HepG2 (cell line): ENCODE results near the gene KATNB1. TPM values are rescaled to one million over a fixed set of nuclear protein-coding genes. Genes with fewer than 3 reads are reported as not detected.

Experiments used
- FIP1L1 ChIP-seq: fragments of 200-400 bp; formaldehyde crosslinking; IDR thresholded peaks from 2 replicates; pipeline ENCODE4 v1.6.1; 2018; ENCODE audit warnings: low read depth, mild to moderate bottlenecking, low read length, moderate library complexity, borderline replicate concordance; ENCODE audit not compliant: insufficient read depth
- FOXM1 ChIP-seq: sonication (generic); formaldehyde crosslinking; IDR thresholded peaks from 2 replicates; pipeline ENCODE4 v1.5.0; 2020; ENCODE audit warnings: missing genetic modification reagents
- GTF2F1 ChIP-seq: fragments of 150-350 bp; IDR thresholded peaks from 2 replicates; pipeline ENCODE4 v1.6.1; 2014; ENCODE audit warnings: low read length
- ISL2 ChIP-seq: sonication (generic); formaldehyde crosslinking; IDR thresholded peaks from 2 replicates; pipeline ENCODE4 v1.5.0; 2020; ENCODE audit warnings: missing genetic modification reagents
- KLF12 ChIP-seq: sonication (generic); formaldehyde crosslinking; IDR thresholded peaks from 2 replicates; pipeline ENCODE4 v1.4.0; 2020; ENCODE audit warnings: missing genetic modification reagents, borderline replicate concordance
- MXD4 ChIP-seq: IDR thresholded peaks from 2 replicates; pipeline ENCODE4 v1.6.1; 2016; ENCODE audit warnings: mild to moderate bottlenecking, missing biosample characterization, missing genetic modification reagents
- NR2C2 ChIP-seq: sonication (generic); formaldehyde crosslinking; IDR thresholded peaks from 2 replicates; pipeline ENCODE4 v1.4.0; 2020; ENCODE audit warnings: missing genetic modification reagents, mild to moderate bottlenecking, moderate library complexity, borderline replicate concordance
- POLR2A ChIP-seq, 2 experiments: IDR thresholded peaks; 2 replicates each; pipeline ENCODE4 v1.6.1; 2011; ENCODE audit warnings: low read depth in 2 of 2, low read length in 2 of 2, mild to moderate bottlenecking in 1 of 2, moderate library complexity in 1 of 2; ENCODE audit not compliant: insufficient read depth in 1 of 2
- SAP130 ChIP-seq: IDR thresholded peaks from 2 replicates; pipeline ENCODE4 v1.6.1; 2016; ENCODE audit warnings: low read depth
- STAT5B ChIP-seq: sonication (generic); formaldehyde crosslinking; IDR thresholded peaks from 2 replicates; pipeline ENCODE4 v1.4.0; 2020; ENCODE audit warnings: missing genetic modification reagents
- TAF1 ChIP-seq: sonication (generic); formaldehyde crosslinking; IDR thresholded peaks from 2 replicates; pipeline ENCODE4 v1.4.0; 2020; ENCODE audit warnings: missing genetic modification reagents
- TCF7 ChIP-seq: sonication (generic); IDR thresholded peaks from 2 replicates; pipeline ENCODE4 v1.6.1; 2016; ENCODE audit warnings: antibody characterized with exemption, low read depth
- TEAD3 ChIP-seq: optimal IDR thresholded peaks from 2 replicates; pipeline ENCODE3; 2016; ENCODE audit warnings: borderline replicate concordance
- THAP11 ChIP-seq: IDR thresholded peaks from 2 replicates; pipeline ENCODE4 v1.6.1; 2016; ENCODE audit warnings: missing biosample characterization, missing genetic modification reagents
- TOPORS ChIP-seq: sonication (generic); formaldehyde crosslinking; IDR thresholded peaks from 2 replicates; pipeline ENCODE4 v1.8.0; 2023; ENCODE audit warnings: mild to moderate bottlenecking, missing genetic modification reagents
- ZIK1 ChIP-seq: sonication (generic); formaldehyde crosslinking; IDR thresholded peaks from 2 replicates; pipeline ENCODE4 v1.5.0; 2020; ENCODE audit warnings: mild to moderate bottlenecking, low read depth, missing genetic modification reagents, borderline replicate concordance
- ZNF124 ChIP-seq: sonication (generic); formaldehyde crosslinking; IDR thresholded peaks from 2 replicates; pipeline ENCODE4 v1.4.0; 2020; ENCODE audit warnings: missing genetic modification reagents
- ZNF235 ChIP-seq: sonication (generic); formaldehyde crosslinking; IDR thresholded peaks from 2 replicates; pipeline ENCODE4 v1.8.1; 2023; ENCODE audit warnings: mild to moderate bottlenecking, missing genetic modification reagents, borderline replicate concordance
- ZNF292 ChIP-seq: sonication (generic); formaldehyde crosslinking; IDR thresholded peaks from 2 replicates; pipeline ENCODE4 v1.8.1; 2022; ENCODE audit warnings: mild to moderate bottlenecking, low read depth, missing genetic modification reagents, borderline replicate concordance
- ZNF34 ChIP-seq: sonication (generic); formaldehyde crosslinking; IDR thresholded peaks from 2 replicates; pipeline ENCODE4 v1.4.0; 2020; ENCODE audit warnings: mild to moderate bottlenecking, missing genetic modification reagents, borderline replicate concordance
- ZNF850 ChIP-seq: sonication (generic); formaldehyde crosslinking; conservative IDR thresholded peaks from 2 replicates; pipeline ENCODE4 v1.9.0; 2021; ENCODE audit warnings: mild to moderate bottlenecking, missing genetic modification reagents
- ZZZ3 ChIP-seq: sonication (generic); formaldehyde crosslinking; IDR thresholded peaks from 2 replicates; pipeline ENCODE4 v1.4.0; 2020; ENCODE audit warnings: missing genetic modification reagents, mild to moderate bottlenecking, borderline replicate concordance
- polyA plus RNA-seq, 8 experiments: library from polyadenylated mRNA; depleted of rRNA in 3 of 8; stranded (reverse) in 7 of 8; unstranded in 1 of 8; fragments of >200 nt; fragmentation: Illumina TruSeq in 4 of 8; extraction: Trizol in 4 of 8; gene quantifications; 2 replicates each; pipeline versions ENCODE4 v1.2.1 to v1.2.3, GENCODE V29; 2011 to 2016; ENCODE audit warnings: low read depth in 4 of 8, missing spikeins in 1 of 8, mixed read lengths in 1 of 8; ENCODE audit not compliant: insufficient read depth in 1 of 8
- total RNA-seq, 5 experiments: library from RNA; depleted of rRNA; stranded (reverse); fragments of >200 nt; fragmentation: Illumina TruSeq; extraction: Trizol; gene quantifications; 2 replicates each; pipeline ENCODE4 v1.2.3, GENCODE V29; 2016; ENCODE audit warnings: low read depth in 1 of 5
- TF ChIP-seq, protein P1 (sequence below): sonication (generic); formaldehyde crosslinking; IDR thresholded peaks from 2 replicates; pipeline ENCODE4 v1.8.0; 2022; ENCODE audit warnings: mild to moderate bottlenecking, missing genetic modification reagents; ENCODE audit not compliant: insufficient replicate concordance
- TF ChIP-seq, protein P2 (sequence below): sonication (generic); formaldehyde crosslinking; IDR thresholded peaks from 2 replicates; pipeline ENCODE4 v1.5.1; 2020; ENCODE audit warnings: missing genetic modification reagents, mild to moderate bottlenecking, borderline replicate concordance
- TF ChIP-seq, protein P3 (sequence below), 2 experiments: sonication (generic) in 1 of 2; formaldehyde crosslinking in 1 of 2; IDR thresholded peaks; 2 replicates each; pipeline versions ENCODE4 v1.4.0 to v1.6.1; 2018 to 2020; ENCODE audit warnings: missing genetic modification reagents in 2 of 2, borderline replicate concordance in 1 of 2, low read depth in 1 of 2, mild to moderate bottlenecking in 1 of 2, missing biosample characterization in 1 of 2

The KATNB1 gene
- total and polyA plus RNA-seq, 2 of the 13 experiments (the other 11 are each of a cell fraction or from before 2014, with no cell fraction given), result 31.5 to 43.5 TPM

DNA sequence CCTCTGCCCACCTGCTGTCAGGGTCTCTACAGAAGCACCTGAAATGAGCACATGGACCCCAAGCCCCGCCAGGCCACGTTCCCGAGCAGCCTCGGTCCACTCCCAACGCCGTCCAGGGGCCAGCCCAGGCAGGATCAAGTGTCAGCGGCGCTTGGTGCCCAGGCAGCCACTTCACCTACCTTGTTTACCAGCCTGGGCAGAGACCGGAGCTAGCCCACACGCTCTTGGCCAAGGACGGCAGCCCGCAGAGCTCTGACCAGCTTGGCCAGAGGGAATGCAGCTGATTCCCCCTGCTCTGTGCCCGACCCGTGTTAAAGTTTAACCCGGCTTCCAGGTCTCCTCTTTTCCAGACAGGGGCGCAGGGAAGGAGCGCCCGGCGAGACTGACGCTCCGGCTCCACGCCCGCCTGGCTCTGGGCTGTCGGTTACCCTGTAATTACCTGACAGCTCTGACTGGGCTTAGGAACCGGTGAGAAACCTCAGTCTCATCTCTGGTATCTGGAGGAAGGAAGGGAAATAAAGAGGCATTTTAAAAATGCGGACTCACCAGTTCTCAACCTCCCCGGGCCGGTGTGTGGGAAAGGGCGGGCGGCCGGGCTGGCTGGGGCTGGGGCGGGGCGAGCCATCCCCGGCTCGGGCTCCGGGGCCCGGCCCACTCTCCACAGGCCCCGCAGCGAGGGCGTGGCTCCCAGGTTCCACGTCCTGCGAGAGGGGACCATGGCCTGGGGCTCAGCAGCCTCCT lies 62.1 kb downstream of the KATNB1 start (continued):
- TF ChIP-seq ZZZ3 (CRISPR knock-in tag), result no peak
- TF ChIP-seq, protein P1, sequence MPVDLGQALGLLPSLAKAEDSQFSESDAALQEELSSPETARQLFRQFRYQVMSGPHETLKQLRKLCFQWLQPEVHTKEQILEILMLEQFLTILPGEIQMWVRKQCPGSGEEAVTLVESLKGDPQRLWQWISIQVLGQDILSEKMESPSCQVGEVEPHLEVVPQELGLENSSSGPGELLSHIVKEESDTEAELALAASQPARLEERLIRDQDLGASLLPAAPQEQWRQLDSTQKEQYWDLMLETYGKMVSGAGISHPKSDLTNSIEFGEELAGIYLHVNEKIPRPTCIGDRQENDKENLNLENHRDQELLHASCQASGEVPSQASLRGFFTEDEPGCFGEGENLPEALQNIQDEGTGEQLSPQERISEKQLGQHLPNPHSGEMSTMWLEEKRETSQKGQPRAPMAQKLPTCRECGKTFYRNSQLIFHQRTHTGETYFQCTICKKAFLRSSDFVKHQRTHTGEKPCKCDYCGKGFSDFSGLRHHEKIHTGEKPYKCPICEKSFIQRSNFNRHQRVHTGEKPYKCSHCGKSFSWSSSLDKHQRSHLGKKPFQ (CRISPR knock-in tag), result peak; percentile 75
- TF ChIP-seq GTF2F1, result no peak
- TF ChIP-seq ZIK1 (CRISPR knock-in tag), result no peak
- no peak for TF ChIP-seq ZNF850
- peak; percentile 84 for TF ChIP-seq TEAD3 (CRISPR knock-in tag)
- TF ChIP-seq ZNF124, result no peak
- TF ChIP-seq FIP1L1, result peak; percentile 67; the same call in 1 of the 2 replicates
- TF ChIP-seq TAF1 (CRISPR knock-in tag), result peak; percentile 79; the same call in 1 of the 2 replicates
- TF ChIP-seq ZNF292, result peak; percentile 90
- peak; percentile 70 for TF ChIP-seq THAP11 (CRISPR knock-in tag)
- peak; percentile 48; the same call in 1 of the 2 replicates for TF ChIP-seq ISL2 (CRISPR knock-in tag)
- TF ChIP-seq ZNF235 (CRISPR knock-in tag), result peak; percentile 78; the same call in 1 of the 2 replicates
- TF ChIP-seq, protein P2, sequence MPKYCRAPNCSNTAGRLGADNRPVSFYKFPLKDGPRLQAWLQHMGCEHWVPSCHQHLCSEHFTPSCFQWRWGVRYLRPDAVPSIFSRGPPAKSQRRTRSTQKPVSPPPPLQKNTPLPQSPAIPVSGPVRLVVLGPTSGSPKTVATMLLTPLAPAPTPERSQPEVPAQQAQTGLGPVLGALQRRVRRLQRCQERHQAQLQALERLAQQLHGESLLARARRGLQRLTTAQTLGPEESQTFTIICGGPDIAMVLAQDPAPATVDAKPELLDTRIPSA (CRISPR knock-in tag), result 0 out of 2 replicates have a peak, but pooled peaks have one; percentile 14
- TF ChIP-seq MXD4 (CRISPR knock-in tag), result peak; percentile 54; the same call in 1 of the 2 replicates
- peak in 1 of 2 experiments; percentile 57; a peak in 1 of 4 replicates for TF ChIP-seq POLR2A (IDR thresholded peaks at IDR 0.05; ENCODE audit: insufficient read depth in 1 of 2, low read depth in 2 of 2, low read length in 2 of 2)
- TF ChIP-seq ZNF34 (CRISPR knock-in tag), result peak; percentile 88
- TF ChIP-seq FOXM1 (CRISPR knock-in tag), result no peak
- no peak for TF ChIP-seq TCF7
- TF ChIP-seq KLF12 (CRISPR knock-in tag), result peak; percentile 58; the same call in 1 of the 2 replicates
- TF ChIP-seq, protein P3, sequence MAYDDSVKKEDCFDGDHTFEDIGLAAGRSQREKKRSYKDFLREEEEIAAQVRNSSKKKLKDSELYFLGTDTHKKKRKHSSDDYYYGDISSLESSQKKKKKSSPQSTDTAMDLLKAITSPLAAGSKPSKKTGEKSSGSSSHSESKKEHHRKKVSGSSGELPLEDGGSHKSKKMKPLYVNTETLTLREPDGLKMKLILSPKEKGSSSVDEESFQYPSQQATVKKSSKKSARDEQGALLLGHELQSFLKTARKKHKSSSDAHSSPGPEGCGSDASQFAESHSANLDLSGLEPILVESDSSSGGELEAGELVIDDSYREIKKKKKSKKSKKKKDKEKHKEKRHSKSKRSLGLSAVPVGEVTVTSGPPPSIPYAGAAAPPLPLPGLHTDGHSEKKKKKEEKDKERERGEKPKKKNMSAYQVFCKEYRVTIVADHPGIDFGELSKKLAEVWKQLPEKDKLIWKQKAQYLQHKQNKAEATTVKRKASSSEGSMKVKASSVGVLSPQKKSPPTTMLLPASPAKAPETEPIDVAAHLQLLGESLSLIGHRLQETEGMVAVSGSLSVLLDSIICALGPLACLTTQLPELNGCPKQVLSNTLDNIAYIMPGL (CRISPR knock-in tag; IDR thresholded peaks at IDR 0.05; ENCODE audit: borderline replicate concordance in 1 of 2, low read depth in 1 of 2), result peak; percentile 52 to 70; a peak in 3 of 4 replicates
- peak; percentile 69; the same call in 1 of the 2 replicates for TF ChIP-seq TOPORS (CRISPR knock-in tag)
- no peak for TF ChIP-seq STAT5B (CRISPR knock-in tag)
- peak; percentile 36; the same call in 1 of the 2 replicates for TF ChIP-seq NR2C2 (CRISPR knock-in tag)
- peak; percentile 96 for TF ChIP-seq SAP130
